Measurements from ENCODE around the gene OR10G2.

DNA sequence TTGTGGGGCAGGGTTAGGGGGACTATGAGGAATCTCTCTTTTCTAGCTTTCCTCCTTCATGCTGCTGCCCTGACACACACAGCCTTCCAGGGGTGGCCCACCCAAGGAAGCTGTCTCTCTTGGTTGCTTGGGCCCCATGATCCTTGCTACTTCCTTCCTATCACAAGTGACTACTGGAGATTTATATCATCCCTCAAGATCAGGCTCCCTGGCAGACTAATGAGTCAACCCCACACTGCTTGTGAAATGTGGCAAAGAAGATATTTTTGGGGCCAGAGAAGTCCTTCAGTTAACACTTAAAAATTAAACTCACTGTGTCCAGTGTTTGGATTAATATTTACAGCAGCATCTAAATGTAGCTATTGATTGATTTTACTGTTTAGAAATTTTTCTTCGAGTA is 37.4 kb upstream of the OR10G2 start:
- TF ChIP-seq, protein P1, sequence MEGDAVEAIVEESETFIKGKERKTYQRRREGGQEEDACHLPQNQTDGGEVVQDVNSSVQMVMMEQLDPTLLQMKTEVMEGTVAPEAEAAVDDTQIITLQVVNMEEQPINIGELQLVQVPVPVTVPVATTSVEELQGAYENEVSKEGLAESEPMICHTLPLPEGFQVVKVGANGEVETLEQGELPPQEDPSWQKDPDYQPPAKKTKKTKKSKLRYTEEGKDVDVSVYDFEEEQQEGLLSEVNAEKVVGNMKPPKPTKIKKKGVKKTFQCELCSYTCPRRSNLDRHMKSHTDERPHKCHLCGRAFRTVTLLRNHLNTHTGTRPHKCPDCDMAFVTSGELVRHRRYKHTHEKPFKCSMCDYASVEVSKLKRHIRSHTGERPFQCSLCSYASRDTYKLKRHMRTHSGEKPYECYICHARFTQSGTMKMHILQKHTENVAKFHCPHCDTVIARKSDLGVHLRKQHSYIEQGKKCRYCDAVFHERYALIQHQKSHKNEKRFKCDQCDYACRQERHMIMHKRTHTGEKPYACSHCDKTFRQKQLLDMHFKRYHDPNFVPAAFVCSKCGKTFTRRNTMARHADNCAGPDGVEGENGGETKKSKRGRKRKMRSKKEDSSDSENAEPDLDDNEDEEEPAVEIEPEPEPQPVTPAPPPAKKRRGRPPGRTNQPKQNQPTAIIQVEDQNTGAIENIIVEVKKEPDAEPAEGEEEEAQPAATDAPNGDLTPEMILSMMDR (IDR thresholded peaks at IDR 0.05): no peak
- TF ChIP-seq POLR2A (IDR thresholded peaks at IDR 0.05): no peak

All from uterus (tissue), 2 donors.